ENCODE data around the gene C20orf144. TPM values are rescaled to one million over a fixed set of nuclear protein-coding genes. Genes with fewer than 3 reads are reported as not detected.

C20orf144 gene
- total and polyA plus RNA-seq, 11 donors, result 0.13 to 0.50 (median 0.15) TPM; not detected in 8

GRCh38 chr20:33670715-33671499 is 8.8 kb downstream of the C20orf144 start:
- Histone ChIP-seq H3K4me1 (peaks cover 3 to 63% (median 46%) of the 10 kb centered on the region in 12 donors), H3K27me3 (no peaks in the 10 kb centered on the region), H3K36me3 (peaks cover 0 to 34% (median 8%) of the 10 kb centered on the region in 9 donors), H3K9me3 (no peaks in the 10 kb centered on the region), H3K27ac (no peak overlapping the region), H3K4me3 (no peak overlapping the region)
- ATAC-seq, result no peak
- intact Hi-C loops (cut with DNase I), result loop anchor here in 2 of 10 donors (5.0 kb wide), 1 partner anchor 61 kb away; the partner anchor contains the start of gene ZNF341 (in 2 of the 2)
- 87 to 95% (median 92%) methylated on average over 6 of the region's 6 CpGs for WGBS, 4 donors
- TF ChIP-seq CTCF (IDR thresholded peaks at IDR 0.05), result no peak
- no peak for DNase-seq

- 72 to 76% (median 74%) methylated on average over 8 of the region's 8 CpGs for WGBS, 4 donors
- Histone ChIP-seq H3K36me3 (peaks cover 0 to 34% (median 8%) of the 10 kb centered on the region in 9 donors), H3K27ac (no peak overlapping the region), H3K4me3 (no peak overlapping the region), H3K27me3 (no peaks in the 10 kb centered on the region), H3K9me3 (no peaks in the 10 kb centered on the region), H3K4me1 (peaks cover 0 to 57% (median 41%) of the 10 kb centered on the region in 12 donors)
- intact Hi-C loops (cut with DNase I), result loop anchor here in 2 of 10 donors (5.0 kb wide), 1 partner anchor 61 kb away; the partner anchor contains the start of gene ZNF341 (in 2 of the 2)
- no peak for ATAC-seq
- DNase-seq, result peak in 1 of 5 donors; percentile 23
- TF ChIP-seq CTCF (IDR thresholded peaks at IDR 0.05) (no peak), POLR2A (IDR thresholded peaks at IDR 0.05) (no peak)
Measured at GRCh38 chr20:33671573-33672288, 9.6 kb downstream of the C20orf144 start.

- DNase-seq (peak in 2 of 5 donors; percentile 27 to 32), ATAC-seq (no peak)
- Histone ChIP-seq H3K4me3 (peak overlapping the region in 11 of 12 donors; percentile 50 to 95 (median 76)), H3K27me3 (no peaks in the 10 kb centered on the region), H3K9me3 (no peaks in the 10 kb centered on the region), H3K36me3 (peaks cover 0 to 34% (median 8%) of the 10 kb centered on the region in 9 donors), H3K27ac (peak overlapping the region in 6 of 12 donors; percentile 85 to 93 (median 88)), H3K4me1 (peaks cover 0 to 52% (median 38%) of the 10 kb centered on the region in 12 donors)
- intact Hi-C loops (cut with DNase I), result loop anchor here in 2 of 10 donors (5.0 kb wide), 1 partner anchor 60 kb away; the partner anchor contains the start of gene ZNF341 (in 2 of the 2)
- WGBS, 4 donors, result 57 to 66% (median 63%) methylated on average over 17 of the region's 17 CpGs
- no peak for TF ChIP-seq POLR2A (IDR thresholded peaks at IDR 0.05)
- TF ChIP-seq CTCF (IDR thresholded peaks at IDR 0.05), result no peak
Measured at GRCh38 chr20:33672426-33673113, 10.4 kb downstream of the C20orf144 start.
